SK-N-SH (cell line): ENCODE data around the gene GHRH. TPM values are rescaled to one million over a fixed set of nuclear protein-coding genes. Genes with fewer than 3 reads are reported as not detected.

ENCODE experiments used
- CTCF ChIA-PET: fragments of 300-600, 350-600 bp; formaldehyde crosslinking; extraction: SDS; loops from one replicate; lab custom pipeline; 2021; lab: Yijun Ruan, JAX
- POLR2A ChIA-PET: fragments of 350-600 bp; sonication (Branson Sonifier 250); formaldehyde crosslinking; extraction: SDS; loops from one replicate; lab custom pipeline; 2020; ENCODE audit warnings: antibody characterized with exemption, inconsistent platforms; lab: Yijun Ruan, JAX
- DNase-seq: peaks from one replicate; pipeline ENCODE4 v3.0.0; 2012
- H2AFZ ChIP-seq: fragments of 200-600 bp; sonication (generic); 2 replicates; pipeline ENCODE4 v1.8.1; 2016; ENCODE audit warnings: antibody characterized with exemption, mild to moderate bottlenecking, low read depth
- H3F3A ChIP-seq: fragments of 200-600 bp; sonication (generic); replicated peaks from 2 replicates; pipeline ENCODE3; 2016; ENCODE audit warnings: antibody characterized with exemption, mild to moderate bottlenecking; ENCODE audit not compliant: insufficient read depth
- H3K27ac ChIP-seq, 2 experiments: fragments of 200-500 bp in 1 of 2; fragments of 200-600 bp in 1 of 2; sonication (Bioruptor generic) in 1 of 2; sonication (generic), shearing (Covaris generic) in 1 of 2; 2 replicates each; pipeline versions ENCODE4 v1.5.1 to v1.6.1; 2014 to 2016; ENCODE audit warnings: low read depth in 2 of 2, inconsistent platforms in 1 of 2, low read length in 1 of 2, mild to moderate bottlenecking in 1 of 2, mixed read lengths in 1 of 2
- H3K27me3 ChIP-seq: fragments of 200-600 bp; sonication (generic), shearing (Covaris generic); 2 replicates; pipeline ENCODE4 v1.6.1; 2016; ENCODE audit warnings: mixed run types; ENCODE audit not compliant: insufficient read depth
- H3K36me3 ChIP-seq, 2 experiments: fragments of 200-500 bp in 1 of 2; fragments of 200-600 bp in 1 of 2; sonication (Bioruptor generic) in 1 of 2; sonication (generic) in 1 of 2; replicated peaks in 1 of 2; 2 replicates each; pipeline versions ENCODE3 to v1.5.1; 2014 to 2016; ENCODE audit warnings: low read length in 1 of 2, mild to moderate bottlenecking in 1 of 2; ENCODE audit not compliant: insufficient read depth in 2 of 2, control insufficient read depth in 1 of 2
- H3K4me1 ChIP-seq, 2 experiments: fragments of 200-500 bp in 1 of 2; fragments of 200-600 bp in 1 of 2; sonication (Bioruptor generic) in 1 of 2; sonication (generic), shearing (Covaris generic) in 1 of 2; 2 replicates each; pipeline versions ENCODE4 v1.5.1 to v1.6.1; 2014 to 2016; ENCODE audit warnings: low read depth in 1 of 2, low read length in 1 of 2, mixed run types in 1 of 2; ENCODE audit not compliant: insufficient read depth in 2 of 2, control insufficient read depth in 1 of 2
- H3K4me2 ChIP-seq: fragments of 200-600 bp; sonication (generic), shearing (Covaris generic); 2 replicates; pipeline ENCODE4 v1.6.1; 2017; ENCODE audit warnings: mixed run types
- H3K4me3 ChIP-seq, 2 experiments: fragments of 200-500 bp in 1 of 2; fragments of 200-600 bp in 1 of 2; sonication (Bioruptor generic) in 1 of 2; sonication (generic), shearing (Covaris generic) in 1 of 2; 2 replicates each; pipeline versions ENCODE4 v1.5.1 to v1.8.1; 2014 to 2016; ENCODE audit warnings: low read depth in 2 of 2, inconsistent platforms in 1 of 2, low read length in 1 of 2, mild to moderate bottlenecking in 1 of 2, mixed read lengths in 1 of 2, moderate library complexity in 1 of 2
- H3K79me2 ChIP-seq: fragments of 200-600 bp; sonication (generic); 2 replicates; pipeline ENCODE4 v1.8.1; 2017; ENCODE audit warnings: mild to moderate bottlenecking; ENCODE audit not compliant: insufficient read depth
- H3K9ac ChIP-seq: fragments of 200-600 bp; sonication (generic); 2 replicates; pipeline ENCODE4 v1.6.1; 2017; ENCODE audit warnings: mixed run types
- H3K9me2 ChIP-seq: fragments of 200-600 bp; sonication (generic); 2 replicates; pipeline ENCODE4 v1.6.1; 2017; ENCODE audit warnings: mixed run types
- H3K9me3 ChIP-seq: fragments of 200-600 bp; sonication (generic); 2 replicates; pipeline ENCODE4 v1.6.1; 2017; ENCODE audit warnings: mixed run types, mild to moderate bottlenecking, moderate library complexity
- H4K20me1 ChIP-seq: fragments of 200-600 bp; sonication (generic); 2 replicates; pipeline ENCODE4 v1.6.1; 2017; ENCODE audit warnings: mild to moderate bottlenecking, mixed run types; ENCODE audit not compliant: insufficient read depth
- CHD2 ChIP-seq: fragments of 150-350 bp; IDR thresholded peaks from 2 replicates; pipeline ENCODE4 v1.6.1; 2018; ENCODE audit warnings: low read length; ENCODE audit not compliant: partially characterized antibody
- ELF1 ChIP-seq: IDR thresholded peaks from 2 replicates; pipeline ENCODE4 v1.4.0; 2012
- EP300 ChIP-seq, 2 experiments: IDR thresholded peaks; 2 replicates each; pipeline versions ENCODE4 v1.4.0 to v1.6.1; 2012; ENCODE audit warnings: borderline replicate concordance in 1 of 2, low read depth in 1 of 2, low read length in 1 of 2
- EZH2phosphoT487 ChIP-seq: fragments of 200-600 bp; sonication (generic); IDR thresholded peaks from 2 replicates; pipeline ENCODE4 v1.6.1; 2017; ENCODE audit warnings: low read depth, mixed run types, mild to moderate bottlenecking, antibody characterized with exemption, moderate library complexity, borderline replicate concordance
- FOSL2 ChIP-seq: IDR thresholded peaks from 2 replicates; pipeline ENCODE4 v1.4.0; 2012; ENCODE audit warnings: low read depth, mild to moderate bottlenecking, moderate library complexity, borderline replicate concordance
- GATA2 ChIP-seq: sonication (generic); formaldehyde crosslinking; IDR thresholded peaks from 2 replicates; pipeline ENCODE4 v1.5.0; 2020; ENCODE audit warnings: mild to moderate bottlenecking, missing genetic modification reagents
- JUND ChIP-seq: IDR thresholded peaks from 2 replicates; pipeline ENCODE4 v1.4.0; 2012
- MXI1 ChIP-seq: IDR thresholded peaks from 2 replicates; pipeline ENCODE4 v1.6.1; 2012; ENCODE audit warnings: mild to moderate bottlenecking, low read depth, low read length, improper control_type of control experiment
- NFIC ChIP-seq: IDR thresholded peaks from 2 replicates; pipeline ENCODE4 v1.4.0; 2012; ENCODE audit warnings: borderline replicate concordance
- POLR2AphosphoS5 ChIP-seq: IDR thresholded peaks from 2 replicates; pipeline ENCODE4 v1.6.1; 2012; ENCODE audit warnings: low read depth, low read length
- RAD21 ChIP-seq: IDR thresholded peaks from 2 replicates; pipeline ENCODE4 v1.6.1; 2012; ENCODE audit warnings: mild to moderate bottlenecking, low read length
- RFX5 ChIP-seq: IDR thresholded peaks from 2 replicates; pipeline ENCODE4 v1.6.1; 2012; ENCODE audit warnings: mild to moderate bottlenecking, improper control_type of control experiment, low read length
- RXRA ChIP-seq: IDR thresholded peaks from 2 replicates; pipeline ENCODE4 v1.4.0; 2012; ENCODE audit warnings: low read depth, mild to moderate bottlenecking, borderline replicate concordance
- SIN3A ChIP-seq: IDR thresholded peaks from 2 replicates; pipeline ENCODE4 v1.6.1; 2012; ENCODE audit warnings: low read depth, mild to moderate bottlenecking, low read length, moderate library complexity, borderline replicate concordance
- SMC3 ChIP-seq: IDR thresholded peaks from 2 replicates; pipeline ENCODE4 v1.6.1; 2012; ENCODE audit warnings: low read depth, low read length, improper control_type of control experiment
- TAF1 ChIP-seq: IDR thresholded peaks from 2 replicates; pipeline ENCODE4 v1.6.1; 2012; ENCODE audit warnings: low read depth, mild to moderate bottlenecking, low read length, moderate library complexity, borderline replicate concordance
- TCF12 ChIP-seq: IDR thresholded peaks from 2 replicates; pipeline ENCODE4 v1.4.0; 2012
- TEAD4 ChIP-seq: IDR thresholded peaks from 2 replicates; pipeline ENCODE4 v1.4.0; 2012; ENCODE audit warnings: mild to moderate bottlenecking, borderline replicate concordance; ENCODE audit not compliant: insufficient read depth
- YY1 ChIP-seq: IDR thresholded peaks from 2 replicates; pipeline ENCODE4 v1.4.0; 2012; ENCODE audit warnings: low read depth, mild to moderate bottlenecking
- WGBS: methylation state at CpG from one replicate; pipeline ENCODE4 v1.1.6; 2017; ENCODE audit warnings: low lambda C conversion rate; 5-methylcytosine and 5-hydroxymethylcytosine counted together
- polyA plus RNA-seq, 3 experiments: library from polyadenylated mRNA; depleted of rRNA; stranded (reverse); fragments of >200 nt; gene quantifications; 2 replicates each; pipeline ENCODE4 v1.2.3, GENCODE V29; 2012
- TF ChIP-seq, protein P1 (sequence below): IDR thresholded peaks from 2 replicates; pipeline ENCODE4 v1.4.0; 2012; ENCODE audit warnings: low read depth, borderline replicate concordance
- TF ChIP-seq, protein P2 (sequence below): IDR thresholded peaks from 2 replicates; pipeline ENCODE4; 2012
- TF ChIP-seq, protein P3 (sequence below): fragments of 200-600 bp; sonication (generic); IDR thresholded peaks from 2 replicates; pipeline ENCODE4 v1.6.1; 2017; ENCODE audit warnings: antibody characterized with exemption, mild to moderate bottlenecking, moderate library complexity
- TF ChIP-seq, protein P4 (sequence below): IDR thresholded peaks from 2 replicates; pipeline ENCODE4 v1.4.0; 2012; ENCODE audit warnings: low read depth, borderline replicate concordance
- TF ChIP-seq, protein P5 (sequence below): IDR thresholded peaks from 2 replicates; pipeline ENCODE4 v1.4.0; 2012; ENCODE audit warnings: low read depth
- TF ChIP-seq, protein P6 (sequence below): fragments of 150-350 bp; IDR thresholded peaks from 2 replicates; pipeline ENCODE4 v1.6.1; 2016; ENCODE audit warnings: mild to moderate bottlenecking, low read depth, low read length

GHRH gene
- polyA plus RNA-seq, 1 of the 3 experiments (the other 2 are of a cell fraction), result not detected

DNA sequence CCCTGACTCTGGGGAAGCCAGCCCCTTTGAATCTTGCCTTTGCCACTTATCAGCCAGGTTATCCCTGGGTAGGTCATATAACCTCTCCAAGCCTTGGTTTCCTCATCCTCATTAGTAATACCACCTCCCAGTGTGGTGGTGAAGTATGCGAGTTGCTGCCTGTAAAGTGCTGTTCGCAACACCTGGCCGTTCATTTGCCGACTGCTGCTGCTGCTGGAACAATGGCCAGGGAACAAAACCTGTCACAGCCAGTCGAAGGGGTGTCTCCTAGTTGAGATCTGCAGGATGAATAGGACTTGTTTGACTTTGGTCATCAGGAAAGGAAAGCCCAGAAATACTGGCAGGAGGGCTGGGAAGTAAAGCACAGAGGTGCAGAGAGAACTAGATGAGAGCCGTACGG is 34.0 kb upstream of the GHRH start (continued):
- no peak for TF ChIP-seq EP300 (IDR thresholded peaks at IDR 0.05; ENCODE audit: borderline replicate concordance in 1 of 2, low read depth in 1 of 2, low read length in 1 of 2)

DNA sequence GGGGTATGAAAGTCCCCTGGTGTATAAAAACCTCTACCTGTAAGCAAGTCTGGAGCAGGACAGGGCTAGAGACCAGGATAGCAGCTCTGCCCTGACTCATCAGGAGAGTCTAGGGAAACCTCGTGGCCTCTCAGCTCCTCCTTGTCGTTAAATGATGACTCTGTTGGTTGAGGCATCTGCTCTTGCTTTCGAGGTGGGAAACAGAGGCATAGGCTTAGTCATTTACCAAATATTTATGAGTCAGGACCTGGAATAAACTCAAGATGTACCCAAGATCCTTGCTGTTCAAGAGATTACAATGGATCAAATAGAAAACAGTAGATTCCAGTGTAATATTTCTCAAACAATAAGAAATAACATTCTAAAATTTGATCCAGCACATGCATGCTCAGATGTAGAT is 33.4 kb upstream of the GHRH start:
- Histone ChIP-seq H2AFZ (no peak overlapping the region), H3K36me3 (peaks cover 10 to 32% of the 10 kb centered on the region in 2 experiments), H3K9me3 (no peaks in the 10 kb centered on the region), H3K27ac (peak overlapping the region; percentile 45 to 91), H3K9ac (peak overlapping the region; percentile 21; the same call in 1 of the 2 replicates), H3K27me3 (no peaks in the 10 kb centered on the region), H3K4me1 (peaks cover 24 to 40% of the 10 kb centered on the region in 2 experiments), H3K9me2 (peaks cover 3% of the 10 kb centered on the region; the same call in 1 of the 2 replicates), H3K4me2 (peak overlapping the region; percentile 66), H3K79me2 (peaks cover 91% of the 10 kb centered on the region), H3F3A (peaks cover 37% of the 10 kb centered on the region), H4K20me1 (no peaks in the 10 kb centered on the region), H3K4me3 (no peak overlapping the region)
- WGBS, result 8% methylated on average over 3 of the region's 3 CpGs
- ChIA-PET CTCF (no interaction called here), POLR2A (no interaction called here)
- DNase-seq, result no peak
- TF ChIP-seq NFIC (peak; percentile 84), SIN3A (peak; percentile 42; the same call in 1 of the 2 replicates), JUND (peak; percentile 96), ELF1 (no peak), TCF12 (peak; percentile 89), SMC3 (no peak), YY1 (no peak), RAD21 (no peak), POLR2AphosphoS5 (peak; percentile 81; the same call in 1 of the 2 replicates), TAF1 (peak; percentile 13; the same call in 1 of the 2 replicates), FOSL2 (peak; percentile 97), EZH2phosphoT487 (no peak), TEAD4 (peak; percentile 67; the same call in 1 of the 2 replicates), RXRA (0 out of 2 replicates have a peak, but pooled peaks have one; percentile 43), CHD2 (no peak), RFX5 (no peak), GATA2 (no peak), MXI1 (no peak)
- TF ChIP-seq, protein P1, sequence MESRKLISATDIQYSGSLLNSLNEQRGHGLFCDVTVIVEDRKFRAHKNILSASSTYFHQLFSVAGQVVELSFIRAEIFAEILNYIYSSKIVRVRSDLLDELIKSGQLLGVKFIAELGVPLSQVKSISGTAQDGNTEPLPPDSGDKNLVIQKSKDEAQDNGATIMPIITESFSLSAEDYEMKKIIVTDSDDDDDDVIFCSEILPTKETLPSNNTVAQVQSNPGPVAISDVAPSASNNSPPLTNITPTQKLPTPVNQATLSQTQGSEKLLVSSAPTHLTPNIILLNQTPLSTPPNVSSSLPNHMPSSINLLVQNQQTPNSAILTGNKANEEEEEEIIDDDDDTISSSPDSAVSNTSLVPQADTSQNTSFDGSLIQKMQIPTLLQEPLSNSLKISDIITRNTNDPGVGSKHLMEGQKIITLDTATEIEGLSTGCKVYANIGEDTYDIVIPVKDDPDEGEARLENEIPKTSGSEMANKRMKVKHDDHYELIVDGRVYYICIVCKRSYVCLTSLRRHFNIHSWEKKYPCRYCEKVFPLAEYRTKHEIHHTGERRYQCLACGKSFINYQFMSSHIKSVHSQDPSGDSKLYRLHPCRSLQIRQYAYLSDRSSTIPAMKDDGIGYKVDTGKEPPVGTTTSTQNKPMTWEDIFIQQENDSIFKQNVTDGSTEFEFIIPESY, result peak; percentile 76; the same call in 1 of the 2 replicates
- TF ChIP-seq, protein P2, sequence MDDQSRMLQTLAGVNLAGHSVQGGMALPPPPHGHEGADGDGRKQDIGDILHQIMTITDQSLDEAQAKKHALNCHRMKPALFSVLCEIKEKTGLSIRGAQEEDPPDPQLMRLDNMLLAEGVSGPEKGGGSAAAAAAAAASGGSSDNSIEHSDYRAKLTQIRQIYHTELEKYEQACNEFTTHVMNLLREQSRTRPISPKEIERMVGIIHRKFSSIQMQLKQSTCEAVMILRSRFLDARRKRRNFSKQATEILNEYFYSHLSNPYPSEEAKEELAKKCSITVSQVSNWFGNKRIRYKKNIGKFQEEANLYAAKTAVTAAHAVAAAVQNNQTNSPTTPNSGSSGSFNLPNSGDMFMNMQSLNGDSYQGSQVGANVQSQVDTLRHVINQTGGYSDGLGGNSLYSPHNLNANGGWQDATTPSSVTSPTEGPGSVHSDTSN, result peak; percentile 62
- TF ChIP-seq, protein P3, sequence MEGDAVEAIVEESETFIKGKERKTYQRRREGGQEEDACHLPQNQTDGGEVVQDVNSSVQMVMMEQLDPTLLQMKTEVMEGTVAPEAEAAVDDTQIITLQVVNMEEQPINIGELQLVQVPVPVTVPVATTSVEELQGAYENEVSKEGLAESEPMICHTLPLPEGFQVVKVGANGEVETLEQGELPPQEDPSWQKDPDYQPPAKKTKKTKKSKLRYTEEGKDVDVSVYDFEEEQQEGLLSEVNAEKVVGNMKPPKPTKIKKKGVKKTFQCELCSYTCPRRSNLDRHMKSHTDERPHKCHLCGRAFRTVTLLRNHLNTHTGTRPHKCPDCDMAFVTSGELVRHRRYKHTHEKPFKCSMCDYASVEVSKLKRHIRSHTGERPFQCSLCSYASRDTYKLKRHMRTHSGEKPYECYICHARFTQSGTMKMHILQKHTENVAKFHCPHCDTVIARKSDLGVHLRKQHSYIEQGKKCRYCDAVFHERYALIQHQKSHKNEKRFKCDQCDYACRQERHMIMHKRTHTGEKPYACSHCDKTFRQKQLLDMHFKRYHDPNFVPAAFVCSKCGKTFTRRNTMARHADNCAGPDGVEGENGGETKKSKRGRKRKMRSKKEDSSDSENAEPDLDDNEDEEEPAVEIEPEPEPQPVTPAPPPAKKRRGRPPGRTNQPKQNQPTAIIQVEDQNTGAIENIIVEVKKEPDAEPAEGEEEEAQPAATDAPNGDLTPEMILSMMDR, result no peak
- TF ChIP-seq, protein P4, sequence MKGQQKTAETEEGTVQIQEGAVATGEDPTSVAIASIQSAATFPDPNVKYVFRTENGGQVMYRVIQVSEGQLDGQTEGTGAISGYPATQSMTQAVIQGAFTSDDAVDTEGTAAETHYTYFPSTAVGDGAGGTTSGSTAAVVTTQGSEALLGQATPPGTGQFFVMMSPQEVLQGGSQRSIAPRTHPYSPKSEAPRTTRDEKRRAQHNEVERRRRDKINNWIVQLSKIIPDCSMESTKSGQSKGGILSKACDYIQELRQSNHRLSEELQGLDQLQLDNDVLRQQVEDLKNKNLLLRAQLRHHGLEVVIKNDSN, result peak; percentile 21; the same call in 1 of the 2 replicates
- TF ChIP-seq, protein P5, sequence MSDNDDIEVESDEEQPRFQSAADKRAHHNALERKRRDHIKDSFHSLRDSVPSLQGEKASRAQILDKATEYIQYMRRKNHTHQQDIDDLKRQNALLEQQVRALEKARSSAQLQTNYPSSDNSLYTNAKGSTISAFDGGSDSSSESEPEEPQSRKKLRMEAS, result peak; percentile 97
- TF ChIP-seq, protein P6, sequence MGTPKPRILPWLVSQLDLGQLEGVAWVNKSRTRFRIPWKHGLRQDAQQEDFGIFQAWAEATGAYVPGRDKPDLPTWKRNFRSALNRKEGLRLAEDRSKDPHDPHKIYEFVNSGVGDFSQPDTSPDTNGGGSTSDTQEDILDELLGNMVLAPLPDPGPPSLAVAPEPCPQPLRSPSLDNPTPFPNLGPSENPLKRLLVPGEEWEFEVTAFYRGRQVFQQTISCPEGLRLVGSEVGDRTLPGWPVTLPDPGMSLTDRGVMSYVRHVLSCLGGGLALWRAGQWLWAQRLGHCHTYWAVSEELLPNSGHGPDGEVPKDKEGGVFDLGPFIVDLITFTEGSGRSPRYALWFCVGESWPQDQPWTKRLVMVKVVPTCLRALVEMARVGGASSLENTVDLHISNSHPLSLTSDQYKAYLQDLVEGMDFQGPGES, result no peak
